ENCODE data around the gene ALOX5AP. TPM values are rescaled to one million over a fixed set of nuclear protein-coding genes. Genes with fewer than 3 reads are reported as not detected.
A peak's percentile ranks its signal among the peaks of the same experiment; 100 is the strongest.

The ALOX5AP gene
- total RNA-seq, 1 experiment from 2014 or later = not detected

- no peaks in the 10 kb centered on the region for H3K9me3 ChIP-seq (ENCODE audit: insufficient read depth, low read depth)
- TF ChIP-seq EZH2 (IDR thresholded peaks at IDR 0.05; ENCODE audit: low read depth) (no peak), CTCF (conservative IDR thresholded peaks at IDR 0.05) (no peak)
- H3K9me2 ChIP-seq (ENCODE audit: insufficient read depth) = no peaks in the 10 kb centered on the region
- H3K4me3 ChIP-seq = no peak overlapping the region
- H3K79me2 ChIP-seq (ENCODE audit: low read depth) = no peaks in the 10 kb centered on the region
- H2AFZ ChIP-seq = no peak overlapping the region
- no peaks in the 10 kb centered on the region for H4K20me1 ChIP-seq (ENCODE audit: insufficient read depth)
- BruUV-seq (replicated peaks) = no TSS peak
- no peak for DNase-seq
- peaks cover 46% of the 10 kb centered on the region for H3F3A ChIP-seq (ENCODE audit: insufficient read depth, low read depth)
- peaks cover 70% of the 10 kb centered on the region for H3K4me1 ChIP-seq (replicated peaks; ENCODE audit: insufficient read depth)
- no peak overlapping the region for H3K27ac ChIP-seq
- H3K27me3 ChIP-seq (ENCODE audit: insufficient read depth, low read depth) = no peaks in the 10 kb centered on the region
- no peak overlapping the region for H3K4me2 ChIP-seq
- H3K36me3 ChIP-seq (ENCODE audit: low read depth) = no peaks in the 10 kb centered on the region
- POLR2A ChIA-PET (ENCODE audit: unreplicated experiment) = no interaction called here
- intact Hi-C loops (cut with micrococcal nuclease; ENCODE audit: unreplicated experiment) = no loop called here
- CTCF ChIA-PET = interaction anchor here (0.6 to 0.7 kb wide), 2 partner anchors 66 to 67 kb away, joined by 3 to 6 read pairs; no protein-coding TSS in a partner anchor
Observed at GRCh38 chr13:30738526-30739236, 3.3 kb downstream of the ALOX5AP start.

GRCh38 chr13:30739237-30739528, 3.8 kb downstream of the ALOX5AP start:
- Histone ChIP-seq H3K4me2 (0 out of 2 replicates have a peak overlapping the region, but pooled peaks have one; percentile 79), H4K20me1 (ENCODE audit: insufficient read depth) (no peaks in the 10 kb centered on the region), H3F3A (ENCODE audit: insufficient read depth, low read depth) (peaks cover 49% of the 10 kb centered on the region), H2AFZ (no peak overlapping the region), H3K36me3 (ENCODE audit: low read depth) (no peaks in the 10 kb centered on the region), H3K27me3 (ENCODE audit: insufficient read depth, low read depth) (no peaks in the 10 kb centered on the region), H3K79me2 (ENCODE audit: low read depth) (no peaks in the 10 kb centered on the region), H3K4me1 (replicated peaks; ENCODE audit: insufficient read depth) (peaks cover 70% of the 10 kb centered on the region), H3K4me3 (no peak overlapping the region), H3K9me3 (ENCODE audit: insufficient read depth, low read depth) (no peaks in the 10 kb centered on the region), H3K27ac (no peak overlapping the region), H3K9me2 (ENCODE audit: insufficient read depth) (no peaks in the 10 kb centered on the region)
- TF ChIP-seq EZH2 (IDR thresholded peaks at IDR 0.05; ENCODE audit: low read depth) (no peak), CTCF (conservative IDR thresholded peaks at IDR 0.05) (no peak)
- no peak for DNase-seq
- intact Hi-C loops (cut with micrococcal nuclease; ENCODE audit: unreplicated experiment) = no loop called here
- ChIA-PET CTCF (no interaction called here), POLR2A (ENCODE audit: unreplicated experiment) (no interaction called here)
- BruUV-seq (replicated peaks) = no TSS peak

GRCh38 chr13:30739761-30740642, 4.7 kb downstream of the ALOX5AP start:
- no peaks in the 10 kb centered on the region for H3K9me2 ChIP-seq (ENCODE audit: insufficient read depth)
- H3K9me3 ChIP-seq (ENCODE audit: insufficient read depth, low read depth) = no peaks in the 10 kb centered on the region
- intact Hi-C loops (cut with micrococcal nuclease; ENCODE audit: unreplicated experiment) = loop anchor here (5.0 kb wide), 1 partner anchor 68 kb away; no protein-coding TSS in a partner anchor
- TF ChIP-seq EZH2 (IDR thresholded peaks at IDR 0.05; ENCODE audit: low read depth) = no peak
- TF ChIP-seq CTCF (conservative IDR thresholded peaks at IDR 0.05) = no peak
- H3K4me3 ChIP-seq = peak overlapping the region; percentile 31; the same call in 1 of the 2 replicates
- no peaks in the 10 kb centered on the region for H3K79me2 ChIP-seq (ENCODE audit: low read depth)
- peak overlapping the region; percentile 79 for H3K4me2 ChIP-seq
- 0 out of 2 replicates have a peak overlapping the region, but pooled peaks have one; percentile 41 for H2AFZ ChIP-seq
- DNase-seq = peak; percentile 15 to 97
- ChIA-PET CTCF (interaction anchor here (0.6 kb wide), 1 partner anchor 78 kb away, joined by 6 read pairs; no protein-coding TSS in a partner anchor), POLR2A (ENCODE audit: unreplicated experiment) (no interaction called here)
- no TSS peak for BruUV-seq (replicated peaks)
- H4K20me1 ChIP-seq (ENCODE audit: insufficient read depth) = no peaks in the 10 kb centered on the region
- peak overlapping the region; percentile 67 for H3K27ac ChIP-seq
- H3F3A ChIP-seq (ENCODE audit: insufficient read depth, low read depth) = peaks cover 49% of the 10 kb centered on the region
- H3K36me3 ChIP-seq (ENCODE audit: low read depth) = no peaks in the 10 kb centered on the region
- peaks cover 70% of the 10 kb centered on the region for H3K4me1 ChIP-seq (replicated peaks; ENCODE audit: insufficient read depth)
- H3K27me3 ChIP-seq (ENCODE audit: insufficient read depth, low read depth) = no peaks in the 10 kb centered on the region
